Embryonic facial prominence (tissue), 1 donor: Measurements from ENCODE around the gene TOM1.

Experiments used
- DNase-seq: peaks from one replicate; pipeline ENCODE4 v3.0.0-alpha.2; 2016; ENCODE audit errors: extremely low spot score

Gene TOM1

GRCh38 chr22:35324067-35324466 is 24.4 kb downstream of the TOM1 start:
- DNase-seq = no peak

GRCh38 chr22:35324762-35325161 is 25.1 kb downstream of the TOM1 start:
- DNase-seq = no peak

- no peak for DNase-seq
These were observed 25.5 kb downstream of the TOM1 start for GRCh38 chr22:35325209-35325608.

DNA sequence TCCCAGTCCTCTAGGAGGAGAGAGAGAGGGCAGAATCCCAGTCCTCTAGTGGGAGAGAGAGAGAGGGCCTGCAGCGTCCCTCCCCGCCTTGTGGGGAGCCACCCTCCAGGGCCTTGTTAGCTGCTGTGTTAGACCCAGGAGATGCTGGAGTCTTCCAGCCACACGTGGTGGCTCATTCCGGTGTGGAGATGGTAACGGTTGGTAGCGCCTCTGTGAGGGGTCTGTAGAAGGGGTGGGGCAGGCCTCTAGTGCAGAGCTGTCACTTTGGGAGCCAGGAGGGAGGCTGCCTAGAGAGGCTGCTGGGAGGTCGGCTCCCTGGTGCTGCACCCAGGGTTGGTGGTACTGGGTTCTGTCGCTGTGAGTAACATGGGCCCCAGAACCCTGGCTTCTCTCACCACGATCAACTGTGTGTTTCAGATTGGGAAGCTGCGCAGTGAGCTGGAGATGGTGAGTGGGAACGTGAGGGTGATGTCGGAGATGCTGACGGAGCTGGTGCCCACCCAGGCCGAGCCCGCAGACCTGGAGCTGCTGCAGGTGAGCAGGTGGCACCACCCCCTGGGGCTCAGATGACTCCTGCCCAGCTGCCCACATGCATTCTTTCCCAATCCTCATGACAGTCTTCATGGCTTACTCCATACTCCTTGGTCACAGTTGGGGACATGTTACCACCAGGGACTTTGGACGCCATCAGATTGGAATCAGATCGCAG is 27.3 kb downstream of the TOM1 start:
- DNase-seq = no peak

DNA sequence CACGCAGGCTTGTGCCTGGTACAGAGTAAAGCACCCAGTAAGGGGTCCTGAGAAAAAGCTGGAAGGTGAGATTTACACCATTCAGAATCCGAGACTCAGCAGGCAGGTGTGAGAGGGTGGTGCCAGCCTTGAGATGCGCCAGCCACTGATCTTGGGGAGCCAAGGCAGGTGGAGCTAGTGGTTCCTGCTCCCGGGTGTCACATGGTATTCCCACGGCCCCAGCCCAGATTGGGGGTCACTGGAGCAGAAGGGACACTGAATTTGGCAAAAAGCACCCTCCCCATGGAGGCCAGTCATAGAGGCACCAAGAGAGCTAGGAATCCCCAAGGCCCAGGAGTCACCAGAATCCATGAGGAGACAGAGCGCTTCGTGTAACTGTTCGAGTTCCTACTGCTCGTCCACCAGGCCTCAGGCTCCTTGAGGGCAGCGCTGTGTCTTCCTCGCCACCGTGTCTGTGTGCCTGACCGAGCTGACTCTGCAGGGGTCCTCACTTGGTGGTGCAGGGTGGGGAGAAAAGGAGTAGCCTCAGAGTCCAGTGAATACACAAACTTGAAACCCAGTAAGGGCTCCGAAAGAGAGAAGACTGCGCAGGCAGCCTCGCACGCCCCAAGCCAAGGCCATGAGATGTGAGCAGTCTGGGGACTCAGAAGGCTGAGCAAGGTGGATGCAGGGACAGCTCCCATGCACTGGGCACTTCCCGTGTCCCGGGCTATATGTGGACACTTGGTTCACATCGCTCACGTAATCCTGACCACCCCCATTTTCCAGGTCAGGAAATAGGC is 28.2 kb downstream of the TOM1 start:
- DNase-seq = no peak

GRCh38 chr22:35328472-35328885 is 28.8 kb downstream of the TOM1 start:
- DNase-seq = no peak

- DNase-seq = no peak
These were observed 29.6 kb downstream of the TOM1 start for GRCh38 chr22:35329114-35329847.

- DNase-seq = no peak
These were observed 30.7 kb downstream of the TOM1 start for GRCh38 chr22:35330258-35330861.

DNA sequence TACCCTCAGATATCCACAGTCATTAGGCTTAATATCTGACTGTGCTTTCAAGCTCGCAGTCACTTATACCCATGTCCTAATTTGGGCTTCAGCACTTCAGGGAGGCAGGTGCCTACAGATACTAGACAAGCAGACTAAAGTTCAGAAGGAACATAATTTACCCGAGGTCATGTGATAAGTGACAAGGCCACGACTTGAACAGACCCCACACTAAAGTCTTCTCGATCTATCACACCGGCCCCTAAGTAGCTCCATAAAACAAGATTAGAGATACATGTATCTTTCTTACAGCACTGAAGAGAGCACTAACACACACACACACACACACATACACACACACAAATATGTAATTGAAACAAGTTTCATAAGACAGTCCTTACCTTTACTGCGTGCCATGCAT is 32.6 kb downstream of the TOM1 start:
- no peak for DNase-seq

DNA sequence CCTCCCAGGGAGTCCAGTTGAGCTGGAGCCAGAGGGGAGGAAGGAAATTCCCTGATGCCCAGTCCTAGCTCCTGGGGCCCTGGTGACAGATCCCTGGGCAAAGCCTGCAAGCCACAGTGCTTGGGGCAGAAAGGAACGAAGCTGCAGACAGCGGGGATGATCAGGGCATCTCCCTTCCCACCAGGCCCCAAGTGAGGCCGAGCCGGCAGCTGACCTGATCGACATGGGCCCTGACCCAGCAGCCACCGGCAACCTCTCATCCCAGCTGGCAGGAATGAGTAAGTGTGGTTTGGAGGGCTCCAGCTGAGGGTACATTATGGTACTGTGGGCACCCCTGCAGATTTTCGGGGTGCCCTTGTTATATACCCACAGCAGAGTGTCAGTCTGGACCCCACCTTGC is 33.5 kb downstream of the TOM1 start:
- DNase-seq = no peak

DNA sequence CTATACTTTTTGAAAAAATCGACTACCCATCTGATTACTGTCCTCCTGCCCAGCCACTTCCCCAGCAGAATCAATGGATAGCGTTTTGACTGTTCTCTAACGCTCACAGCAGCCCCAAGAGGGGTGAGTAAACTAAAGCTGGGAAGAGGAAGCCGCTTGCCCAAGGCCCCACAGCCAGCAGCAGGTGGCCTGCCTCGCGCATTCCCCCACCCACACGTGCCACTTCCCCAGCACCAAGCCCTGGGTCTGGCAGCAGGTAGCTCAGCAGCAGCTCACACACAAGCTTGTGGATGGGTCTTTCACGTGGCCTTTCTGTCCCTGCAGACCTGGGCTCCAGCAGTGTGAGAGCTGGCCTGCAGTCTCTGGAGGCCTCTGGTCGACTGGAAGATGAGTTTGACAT is 34.3 kb downstream of the TOM1 start:
- no peak for DNase-seq

DNA sequence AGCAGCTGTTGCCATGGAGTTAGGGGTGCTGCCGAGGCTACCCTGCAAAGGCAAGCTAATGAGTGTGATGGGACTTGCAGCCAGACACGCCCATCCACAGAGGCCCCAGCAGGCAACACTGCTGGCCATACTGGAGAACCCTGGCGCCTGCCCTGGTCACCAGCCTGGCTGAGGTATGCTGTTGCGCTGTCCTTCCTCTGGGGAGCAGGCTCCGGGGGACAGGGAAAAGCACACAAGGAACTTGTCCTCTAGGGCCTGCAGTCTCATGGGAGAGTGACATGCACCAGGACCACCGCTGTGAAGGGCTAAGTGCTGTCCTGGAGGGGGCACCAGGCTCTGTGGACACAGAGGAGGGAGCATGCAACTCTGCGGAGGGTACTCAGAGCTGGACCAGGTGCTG is 35.8 kb downstream of the TOM1 start:
- DNase-seq = no peak

DNA sequence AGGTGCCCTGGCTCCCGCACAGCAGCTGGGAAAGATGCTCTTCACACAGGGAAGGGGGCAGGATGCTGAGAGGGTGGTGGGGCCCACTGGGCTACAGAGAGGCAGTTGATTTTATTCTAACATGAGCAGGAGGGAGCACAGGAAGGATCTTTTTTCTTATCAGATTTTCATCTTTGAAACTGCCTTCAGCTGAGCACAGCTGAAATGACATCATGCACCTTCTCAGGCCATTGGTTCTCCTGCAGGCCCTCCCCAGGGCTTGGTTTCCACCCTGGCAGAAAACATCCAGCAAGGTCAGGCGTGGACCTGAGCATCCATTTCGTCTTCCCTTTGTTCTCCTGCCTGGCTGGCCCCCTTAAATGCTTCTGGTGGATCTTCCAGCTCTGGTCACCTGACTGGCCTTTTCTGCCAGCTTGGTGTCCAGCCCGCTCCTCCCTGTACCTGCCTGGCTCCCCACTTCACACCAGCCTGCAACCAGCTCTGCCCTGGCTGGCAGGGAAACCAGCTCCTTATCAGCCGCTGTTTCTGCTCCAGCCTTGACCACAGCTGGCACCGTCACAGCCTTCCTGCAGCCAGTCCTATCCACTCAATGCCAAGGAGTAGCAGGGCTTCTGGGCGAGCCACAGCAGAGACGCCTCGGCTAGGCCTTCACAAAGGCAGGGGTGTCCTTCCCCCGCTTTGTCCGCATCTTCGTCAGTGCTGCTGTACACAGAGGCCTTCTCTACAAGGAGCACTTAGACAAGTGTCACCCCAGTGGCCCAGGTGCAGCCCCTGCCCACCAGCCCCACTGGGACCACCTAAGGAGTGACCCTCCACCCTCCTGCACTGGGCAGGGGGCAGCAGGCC is 36.5 kb downstream of the TOM1 start:
- DNase-seq = no peak

DNA sequence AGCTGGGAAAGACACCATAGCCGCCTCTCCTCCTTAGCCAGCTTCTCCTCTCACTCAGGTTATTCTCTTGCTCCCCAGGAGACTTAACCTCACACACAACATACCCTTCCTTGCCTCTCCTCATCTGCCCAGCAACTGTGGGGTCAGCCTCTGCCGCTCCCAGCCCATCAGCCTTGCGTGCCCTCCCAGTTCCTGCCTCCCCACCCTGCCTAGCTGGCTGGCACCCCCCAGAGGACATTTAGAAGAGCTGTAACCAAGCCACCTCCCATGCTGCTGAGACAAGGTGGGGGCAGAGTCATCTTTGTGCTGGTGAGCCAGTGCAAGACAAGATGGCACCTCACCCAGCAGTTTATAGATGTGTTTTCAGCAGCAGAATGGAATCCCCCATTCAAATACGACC is 38.2 kb downstream of the TOM1 start:
- DNase-seq = no peak

- no peak for DNase-seq
These were observed 41.6 kb downstream of the TOM1 start for GRCh38 chr22:35341090-35341874.

- DNase-seq = no peak
These were observed 42.7 kb downstream of the TOM1 start for GRCh38 chr22:35342390-35342789.

DNA sequence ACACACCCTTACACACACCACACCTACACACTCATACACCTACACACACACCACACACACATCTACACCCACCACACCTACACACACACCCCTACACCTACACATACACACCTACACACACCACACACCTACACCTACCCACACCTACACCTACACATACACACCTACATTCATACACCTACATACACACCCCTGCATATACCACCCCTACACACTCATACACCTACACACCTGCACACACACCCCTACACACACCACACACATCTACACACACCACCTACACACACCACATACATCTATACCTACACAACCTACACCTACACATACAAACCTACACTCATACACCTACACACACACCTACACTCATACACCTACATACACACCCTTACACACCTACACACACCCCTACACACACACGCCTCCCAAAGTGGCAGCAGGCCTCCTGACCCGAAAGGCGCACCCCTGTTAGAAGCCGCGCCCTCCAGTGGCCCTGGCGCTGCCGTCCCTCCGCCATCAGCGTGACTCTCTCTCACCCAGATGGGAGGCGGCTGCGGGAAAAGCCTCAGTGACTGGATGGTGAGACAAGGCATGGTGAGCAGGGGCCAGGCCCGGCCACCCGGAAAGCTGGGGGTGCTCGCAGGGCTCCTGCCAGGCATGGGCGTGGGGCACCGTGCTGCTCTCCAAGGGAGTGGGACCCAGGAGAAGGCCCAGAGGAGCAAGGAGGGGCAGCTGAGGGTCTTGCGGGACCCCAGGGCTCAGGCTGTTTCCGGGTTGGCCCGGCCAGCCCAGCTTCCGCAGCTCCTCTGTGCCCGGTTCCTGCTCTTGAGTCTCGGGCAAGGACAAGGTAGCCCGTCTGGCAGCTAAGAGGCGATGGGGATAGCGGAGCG is 44.2 kb downstream of the TOM1 start:
- no peak for DNase-seq

- DNase-seq = no peak
These were observed 45.4 kb downstream of the TOM1 start for GRCh38 chr22:35344956-35345690.
